ENCODE data around the gene MLLT3.

MLLT3 gene

GRCh38 chr9:20559231-20559890 lies 62.9 kb downstream of the MLLT3 start:
- peak; percentile 11; the same call in 2 of the 3 replicates for ATAC-seq
- TF ChIP-seq TOX (CRISPR knock-in tag; IDR thresholded peaks at IDR 0.05; ENCODE audit: borderline replicate concordance), result no peak
- no peak for TF ChIP-seq ZNF8 (CRISPR knock-in tag; IDR thresholded peaks at IDR 0.05)
- no peak for TF ChIP-seq ZFP3 (CRISPR knock-in tag; IDR thresholded peaks at IDR 0.05)
- no peak for TF ChIP-seq ZC3H10 (CRISPR knock-in tag; IDR thresholded peaks at IDR 0.05)
- no peak for TF ChIP-seq ZNF70 (CRISPR knock-in tag; IDR thresholded peaks at IDR 0.05)
- no peak for TF ChIP-seq CSRNP3 (CRISPR knock-in tag; IDR thresholded peaks at IDR 0.05)
- TF ChIP-seq ZNF565 (CRISPR knock-in tag; conservative IDR thresholded peaks at IDR 0.05; ENCODE audit: low read depth), result no peak
- no peak for TF ChIP-seq BACH2 (CRISPR knock-in tag; IDR thresholded peaks at IDR 0.05; ENCODE audit: borderline replicate concordance)
- TF ChIP-seq ZFP30 (CRISPR knock-in tag; IDR thresholded peaks at IDR 0.05), result no peak
- TF ChIP-seq ESRRG (CRISPR knock-in tag; IDR thresholded peaks at IDR 0.05), result no peak
- TF ChIP-seq OSR1 (CRISPR knock-in tag; IDR thresholded peaks at IDR 0.05), result no peak

- ATAC-seq, result peak; percentile 91
- no peak for TF ChIP-seq RARB (CRISPR knock-in tag; IDR thresholded peaks at IDR 0.05)
- TF ChIP-seq PPARA (CRISPR knock-in tag; IDR thresholded peaks at IDR 0.05; ENCODE audit: borderline replicate concordance), result no peak
- no peak for TF ChIP-seq TOX (CRISPR knock-in tag; IDR thresholded peaks at IDR 0.05; ENCODE audit: borderline replicate concordance)
- TF ChIP-seq ISL1 (CRISPR knock-in tag; IDR thresholded peaks at IDR 0.05), result peak; percentile 61
- no peak for TF ChIP-seq PATZ1 (CRISPR knock-in tag; IDR thresholded peaks at IDR 0.05; ENCODE audit: borderline replicate concordance)
- no peak for TF ChIP-seq SNAI2 (CRISPR knock-in tag; IDR thresholded peaks at IDR 0.05)
- no peak for TF ChIP-seq ZNF565 (CRISPR knock-in tag; conservative IDR thresholded peaks at IDR 0.05; ENCODE audit: low read depth)
- peak; percentile 81; the same call in 1 of the 2 replicates for TF ChIP-seq ZFP3 (CRISPR knock-in tag; IDR thresholded peaks at IDR 0.05)
- TF ChIP-seq CSDC2 (CRISPR knock-in tag; IDR thresholded peaks at IDR 0.05), result no peak
- peak; percentile 66; the same call in 1 of the 2 replicates for TF ChIP-seq POU6F1 (CRISPR knock-in tag; IDR thresholded peaks at IDR 0.05; ENCODE audit: borderline replicate concordance, low read depth)
- no peak for TF ChIP-seq CREB5 (CRISPR knock-in tag; IDR thresholded peaks at IDR 0.05; ENCODE audit: low read depth)
- no peak for TF ChIP-seq TCF4 (CRISPR knock-in tag; IDR thresholded peaks at IDR 0.05; ENCODE audit: borderline replicate concordance)
- TF ChIP-seq ZNF8 (CRISPR knock-in tag; IDR thresholded peaks at IDR 0.05), result no peak
Observed at GRCh38 chr9:20558566-20559016, 63.7 kb downstream of the MLLT3 start.

- no peak for TF ChIP-seq CSDC2 (CRISPR knock-in tag; IDR thresholded peaks at IDR 0.05)
- no peak for TF ChIP-seq CSRNP3 (CRISPR knock-in tag; IDR thresholded peaks at IDR 0.05)
- no peak for TF ChIP-seq CREB5 (CRISPR knock-in tag; IDR thresholded peaks at IDR 0.05; ENCODE audit: low read depth)
- TF ChIP-seq SNAI2 (CRISPR knock-in tag; IDR thresholded peaks at IDR 0.05), result no peak
- TF ChIP-seq TOX (CRISPR knock-in tag; IDR thresholded peaks at IDR 0.05; ENCODE audit: borderline replicate concordance), result no peak
- TF ChIP-seq POU6F1 (CRISPR knock-in tag; IDR thresholded peaks at IDR 0.05; ENCODE audit: borderline replicate concordance, low read depth), result no peak
- TF ChIP-seq OSR1 (CRISPR knock-in tag; IDR thresholded peaks at IDR 0.05), result no peak
- no peak for TF ChIP-seq ZNF8 (CRISPR knock-in tag; IDR thresholded peaks at IDR 0.05)
- TF ChIP-seq PATZ1 (CRISPR knock-in tag; IDR thresholded peaks at IDR 0.05; ENCODE audit: borderline replicate concordance), result no peak
- no peak for TF ChIP-seq ZC3H10 (CRISPR knock-in tag; IDR thresholded peaks at IDR 0.05)
- ATAC-seq, result no peak
Observed at GRCh38 chr9:20557890-20558565, 64.3 kb downstream of the MLLT3 start.

All from SK-N-SH treated with all-trans-retinoic acid at 6 μM for 48 hours (cell line).